SK-N-SH treated with all-trans-retinoic acid at 6 μM for 48 hours (cell line): Measurements from ENCODE around the gene ARIH2.
"Not testable (repeated sequence)": the region's sequence is repeated elsewhere in the genome, so short reads cannot be mapped to it uniquely, and the experiment has no call there.

Experiments
- ATAC-seq: fragments of 200-7000 bp; cut with Tn5 transposase; 3 replicates; pipeline ENCODE4 v1.9.1; 2020; ENCODE audit warnings: mild to moderate bottlenecking, moderate library complexity
- ARNTL ChIP-seq: fragments of 450-650 bp; formaldehyde crosslinking; IDR thresholded peaks from 2 replicates; pipeline ENCODE4 v1.5.0; 2020; ENCODE audit warnings: low read depth, mild to moderate bottlenecking, moderate library complexity, borderline replicate concordance
- BACH2 ChIP-seq: fragments of 250-450 bp; sonication (Bioruptor Pico); IDR thresholded peaks from 2 replicates; pipeline ENCODE4 v1.9.0; 2021; ENCODE audit warnings: mild to moderate bottlenecking, borderline replicate concordance
- CREB5 ChIP-seq: fragments of 250-450 bp; sonication (Bioruptor Pico); IDR thresholded peaks from 2 replicates; pipeline ENCODE4 v1.5.1; 2020; ENCODE audit warnings: low read depth, mild to moderate bottlenecking, moderate library complexity
- CSDC2 ChIP-seq: fragments of 250-450 bp; sonication (Bioruptor Pico); IDR thresholded peaks from 2 replicates; pipeline ENCODE4 v1.5.0; 2020; ENCODE audit warnings: mild to moderate bottlenecking, moderate library complexity
- CSRNP3 ChIP-seq: fragments of 250-450 bp; sonication (Bioruptor Pico); IDR thresholded peaks from 2 replicates; pipeline ENCODE4 v1.5.1; 2021; ENCODE audit warnings: mild to moderate bottlenecking, moderate library complexity
- ESRRG ChIP-seq: fragments of 250-450 bp; sonication (Bioruptor Pico); IDR thresholded peaks from 2 replicates; pipeline ENCODE4 v1.6.1; 2021; ENCODE audit warnings: mild to moderate bottlenecking
- ISL1 ChIP-seq: fragments of 250-450 bp; sonication (Bioruptor Pico); IDR thresholded peaks from 2 replicates; pipeline ENCODE4 v2.1.2; 2022; ENCODE audit warnings: mild to moderate bottlenecking, moderate library complexity
- OSR1 ChIP-seq: fragments of 250-450 bp; sonication (Bioruptor Pico); IDR thresholded peaks from 2 replicates; pipeline ENCODE4 v1.8.0; 2022; ENCODE audit warnings: moderate library complexity, mild to moderate bottlenecking, inconsistent platforms
- PATZ1 ChIP-seq: fragments of 250-450 bp; sonication (Bioruptor Pico); IDR thresholded peaks from 2 replicates; pipeline ENCODE4 v1.8.0; 2020; ENCODE audit warnings: mild to moderate bottlenecking, moderate library complexity, borderline replicate concordance
- POU6F1 ChIP-seq: fragments of 250-450 bp; sonication (Bioruptor Pico); IDR thresholded peaks from 2 replicates; pipeline ENCODE4 v1.8.0; 2021; ENCODE audit warnings: low read depth, mild to moderate bottlenecking, moderate library complexity, borderline replicate concordance
- PPARA ChIP-seq: fragments of 250-450 bp; sonication (Bioruptor Pico); IDR thresholded peaks from 2 replicates; pipeline ENCODE4 v1.5.0; 2020; ENCODE audit warnings: mild to moderate bottlenecking, borderline replicate concordance
- RARB ChIP-seq: fragments of 250-450 bp; sonication (Bioruptor Pico); IDR thresholded peaks from 2 replicates; pipeline ENCODE4 v1.8.0; 2021; ENCODE audit warnings: mild to moderate bottlenecking, moderate library complexity
- SNAI2 ChIP-seq: fragments of 250-450 bp; sonication (Bioruptor Pico); IDR thresholded peaks from 2 replicates; pipeline ENCODE4 v1.5.0; 2020; ENCODE audit warnings: mild to moderate bottlenecking, moderate library complexity
- TCF4 ChIP-seq: fragments of 250-450 bp; sonication (Bioruptor Pico); IDR thresholded peaks from 2 replicates; pipeline ENCODE4 v1.8.0; 2021; ENCODE audit warnings: mild to moderate bottlenecking, moderate library complexity, borderline replicate concordance
- TOX ChIP-seq: fragments of 250-450 bp; sonication (Bioruptor Pico); IDR thresholded peaks from 2 replicates; pipeline ENCODE4 v1.8.0; 2021; ENCODE audit warnings: mild to moderate bottlenecking, moderate library complexity, borderline replicate concordance
- ZC3H10 ChIP-seq: fragments of 250-450 bp; sonication (Bioruptor Pico); IDR thresholded peaks from 2 replicates; pipeline ENCODE4 v1.5.1; 2021; ENCODE audit warnings: mild to moderate bottlenecking, moderate library complexity
- ZFP3 ChIP-seq: fragments of 250-450 bp; sonication (Bioruptor Pico); IDR thresholded peaks from 2 replicates; pipeline ENCODE4 v1.5.0; 2020; ENCODE audit warnings: mild to moderate bottlenecking, moderate library complexity
- ZFP30 ChIP-seq: fragments of 450-650 bp; formaldehyde crosslinking; IDR thresholded peaks from 2 replicates; pipeline ENCODE4 v1.5.0; 2022; ENCODE audit warnings: mild to moderate bottlenecking, moderate library complexity
- ZNF565 ChIP-seq: fragments of 450-650 bp; formaldehyde crosslinking; conservative IDR thresholded peaks from 2 replicates; pipeline ENCODE4 v1.5.0; 2020; ENCODE audit warnings: low read depth, mild to moderate bottlenecking, moderate library complexity
- ZNF70 ChIP-seq: fragments of 450-650 bp; formaldehyde crosslinking; IDR thresholded peaks from 2 replicates; pipeline ENCODE4 v1.5.0; 2020; ENCODE audit warnings: mild to moderate bottlenecking, moderate library complexity
- ZNF8 ChIP-seq: fragments of 450-650 bp; formaldehyde crosslinking; IDR thresholded peaks from 2 replicates; pipeline ENCODE4 v1.5.0; 2020; ENCODE audit warnings: mild to moderate bottlenecking, moderate library complexity

ARIH2 gene

GRCh38 chr3:48899273-48899672 lies 19.4 kb upstream of the ARIH2 start:
- TF ChIP-seq PATZ1 (no peak), CREB5 (CRISPR knock-in tag) (no peak), POU6F1 (CRISPR knock-in tag) (no peak), BACH2 (CRISPR knock-in tag) (no peak), ZNF565 (CRISPR knock-in tag) (no peak), ESRRG (CRISPR knock-in tag) (no peak), TOX (CRISPR knock-in tag) (no peak), ZNF70 (CRISPR knock-in tag) (no peak), ZFP3 (CRISPR knock-in tag) (no peak), RARB (no peak), TCF4 (CRISPR knock-in tag) (no peak), ISL1 (CRISPR knock-in tag) (no peak), SNAI2 (CRISPR knock-in tag) (no peak), CSDC2 (CRISPR knock-in tag) (no peak), ZNF8 (CRISPR knock-in tag) (no peak)
- no peak for ATAC-seq

- not testable (repeated sequence) for ATAC-seq
These were observed 11.6 kb upstream of the ARIH2 start for GRCh38 chr3:48907026-48907425.

- no peak for TF ChIP-seq ZNF565 (CRISPR knock-in tag)
- TF ChIP-seq PPARA, result no peak
- no peak for TF ChIP-seq ZFP3 (CRISPR knock-in tag)
- TF ChIP-seq ISL1 (CRISPR knock-in tag), result no peak
- no peak for TF ChIP-seq BACH2 (CRISPR knock-in tag)
- TF ChIP-seq ZNF8 (CRISPR knock-in tag), result no peak
- no peak for TF ChIP-seq OSR1
- no peak for TF ChIP-seq PATZ1
- no peak for TF ChIP-seq TCF4 (CRISPR knock-in tag)
- no peak for TF ChIP-seq SNAI2 (CRISPR knock-in tag)
- no peak for TF ChIP-seq ARNTL (CRISPR knock-in tag)
- no peak for TF ChIP-seq ESRRG (CRISPR knock-in tag)
- TF ChIP-seq RARB, result no peak
- no peak for TF ChIP-seq ZFP30 (CRISPR knock-in tag)
- ATAC-seq, result no peak
These were observed 3.3 kb upstream of the ARIH2 start for GRCh38 chr3:48915296-48915695.

- ATAC-seq, result peak; percentile 49
- no peak for TF ChIP-seq BACH2 (CRISPR knock-in tag)
- TF ChIP-seq RARB, result no peak
- TF ChIP-seq PPARA, result no peak
- TF ChIP-seq OSR1, result no peak
- TF ChIP-seq ZNF8 (CRISPR knock-in tag), result no peak
- TF ChIP-seq ZC3H10, result no peak
- no peak for TF ChIP-seq TCF4 (CRISPR knock-in tag)
- no peak for TF ChIP-seq POU6F1 (CRISPR knock-in tag)
- TF ChIP-seq CSRNP3 (CRISPR knock-in tag), result no peak
- no peak for TF ChIP-seq PATZ1
- TF ChIP-seq ISL1 (CRISPR knock-in tag), result no peak
These were observed 835 bp downstream of the ARIH2 start for GRCh38 chr3:48919215-48920138.
